Measurements from ENCODE around the gene CCDC8. TPM values are rescaled to one million over a fixed set of nuclear protein-coding genes. Genes with fewer than 3 reads are reported as not detected.

CCDC8 gene, protein sequence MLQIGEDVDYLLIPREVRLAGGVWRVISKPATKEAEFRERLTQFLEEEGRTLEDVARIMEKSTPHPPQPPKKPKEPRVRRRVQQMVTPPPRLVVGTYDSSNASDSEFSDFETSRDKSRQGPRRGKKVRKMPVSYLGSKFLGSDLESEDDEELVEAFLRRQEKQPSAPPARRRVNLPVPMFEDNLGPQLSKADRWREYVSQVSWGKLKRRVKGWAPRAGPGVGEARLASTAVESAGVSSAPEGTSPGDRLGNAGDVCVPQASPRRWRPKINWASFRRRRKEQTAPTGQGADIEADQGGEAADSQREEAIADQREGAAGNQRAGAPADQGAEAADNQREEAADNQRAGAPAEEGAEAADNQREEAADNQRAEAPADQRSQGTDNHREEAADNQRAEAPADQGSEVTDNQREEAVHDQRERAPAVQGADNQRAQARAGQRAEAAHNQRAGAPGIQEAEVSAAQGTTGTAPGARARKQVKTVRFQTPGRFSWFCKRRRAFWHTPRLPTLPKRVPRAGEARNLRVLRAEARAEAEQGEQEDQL
- not detected in 5 replicates for total RNA-seq (2022; extraction: Qiagen RNA extraction; ENCODE audit: low read depth)

DNA sequence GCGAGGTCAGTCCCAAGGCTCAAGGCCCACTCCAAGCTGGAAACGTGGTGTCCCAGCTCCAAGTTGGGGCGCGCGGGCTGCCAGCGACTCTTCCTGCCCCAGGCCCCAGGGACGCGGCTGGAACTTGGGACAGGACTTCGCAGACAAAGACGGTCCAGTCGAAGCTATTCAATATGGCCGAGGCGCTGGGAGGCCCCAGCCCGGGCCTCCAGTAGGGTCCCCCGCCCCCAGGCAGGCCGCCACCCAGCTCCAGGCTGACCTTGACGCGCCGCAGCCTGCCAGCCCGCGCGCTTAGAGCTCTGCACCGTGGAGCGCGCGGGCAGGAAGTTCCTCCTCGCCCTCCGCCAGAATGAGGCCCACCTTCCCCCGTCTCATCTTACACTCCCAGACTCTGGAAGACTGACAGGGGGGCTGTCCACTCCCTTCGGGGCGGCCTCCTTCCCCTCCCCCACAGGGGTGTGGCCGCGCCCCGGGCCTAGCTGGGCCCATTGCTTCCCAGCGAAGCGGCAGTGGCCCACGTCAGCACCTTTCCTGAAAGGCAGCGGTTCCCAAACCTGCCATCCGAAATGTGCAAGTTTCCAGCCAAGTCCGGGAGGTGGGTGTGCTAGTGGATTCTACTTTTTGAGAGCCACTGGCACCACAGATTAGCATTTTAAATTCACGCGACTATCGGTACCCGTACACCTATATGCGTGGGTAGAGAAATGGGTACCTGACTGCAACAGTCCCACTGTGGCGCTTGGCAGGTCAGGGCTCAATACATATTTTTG, at the start of gene CCDC8:
TSS of gene CCDC8 (minus strand) at position 303 of the 770 bp plus-strand sequence. CDS start 754 bp downstream, outside the sequence.

GRCh38 chr19:46428239-46429135, 15.1 kb upstream of the CCDC8 start, which contains the start of gene PNMA8C:
Gene PNMA8C, minus strand, starts transcription at chr19:46428936. Its CDS starts 577 bp downstream, at chr19:46428359.

Other genes starting within 250 kb of the CCDC8 start
- 1.3 to 3.6 TPM (median 2.7 TPM) in 5 replicates for gene IGFL1, start 183.8 kb downstream of the CCDC8 start, total RNA-seq (2022; extraction: Qiagen RNA extraction; ENCODE audit: low read depth)
- not detected in 5 replicates for gene HIF3A, start 116.5 kb downstream of the CCDC8 start, total RNA-seq (2022; extraction: Qiagen RNA extraction; ENCODE audit: low read depth)
- gene PPP5C, start 66.5 kb downstream of the CCDC8 start, total RNA-seq (2022; extraction: Qiagen RNA extraction; ENCODE audit: low read depth): 80.7 to 89.6 TPM (median 86.5 TPM) in 5 replicates
- not detected in 5 replicates for gene PNMA8C, start 15.4 kb upstream of the CCDC8 start, total RNA-seq (2022; extraction: Qiagen RNA extraction; ENCODE audit: low read depth)
- gene PNMA8A, start 58.0 kb upstream of the CCDC8 start, total RNA-seq (2022; extraction: Qiagen RNA extraction; ENCODE audit: low read depth): 10.0 to 11.8 TPM (median 11.4 TPM) in 5 replicates
- gene PNMA8B, start 82.3 kb upstream of the CCDC8 start, total RNA-seq (2022; extraction: Qiagen RNA extraction; ENCODE audit: low read depth): not detected in 5 replicates
- gene CALM3, start 187.8 kb upstream of the CCDC8 start, total RNA-seq (2022; extraction: Qiagen RNA extraction; ENCODE audit: low read depth): 198 to 251 TPM (median 238 TPM) in 5 replicates
- gene PTGIR, start 211.5 kb upstream of the CCDC8 start, total RNA-seq (2022; extraction: Qiagen RNA extraction; ENCODE audit: low read depth): 0.06 to 0.11 TPM in 2 of 5 replicates, not detected in the others
- not detected in 5 replicates for gene GNG8, start 222.6 kb upstream of the CCDC8 start, total RNA-seq (2022; extraction: Qiagen RNA extraction; ENCODE audit: low read depth)
- gene DACT3, start 247.6 kb upstream of the CCDC8 start, total RNA-seq (2022; extraction: Qiagen RNA extraction; ENCODE audit: low read depth): 0.19 to 0.41 TPM (median 0.38 TPM) in 5 replicates

Data from A549 treated with CpdA at 1 μM for 4 hours (cell line).